ENCODE measurements around the gene SYNE1.
"Not testable (repeated sequence)": the region's sequence is repeated elsewhere in the genome, so short reads cannot be mapped to it uniquely, and the experiment has no call there.

Gene SYNE1

DNA sequence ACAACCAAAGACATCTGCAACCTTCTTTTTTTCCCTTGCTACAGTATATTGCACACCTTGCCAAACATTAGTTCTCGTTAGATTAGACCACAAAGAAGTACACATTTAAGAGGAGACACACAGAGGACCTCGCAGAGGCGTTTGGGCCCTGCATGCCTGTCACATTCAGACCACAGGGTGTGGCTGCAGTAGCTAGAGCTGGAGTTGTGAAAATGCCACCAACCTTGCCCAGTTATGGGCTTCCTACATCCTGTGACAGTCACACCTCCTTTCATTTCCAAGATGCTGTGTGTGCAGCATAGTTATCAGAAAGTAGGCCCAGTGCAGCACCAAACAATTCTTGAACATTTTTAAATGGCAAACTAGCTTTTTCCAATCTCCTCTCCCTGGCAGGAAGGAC lies 2.4 kb downstream of the SYNE1 start:
- Histone ChIP-seq H2BK120ac (ENCODE audit: low read depth, low read length) (no peak overlapping the region), H3K4me3 (ENCODE audit: low read length) (no peak overlapping the region), H2BK15ac (replicated peaks; ENCODE audit: low read depth) (no peak overlapping the region), H3K27me3 (ENCODE audit: insufficient read depth, low read length, poor library complexity) (peaks cover 8% of the 10 kb centered on the region), H3K79me2 (ENCODE audit: control insufficient read depth, insufficient read depth, low read length) (no peaks in the 10 kb centered on the region), H4K5ac (ENCODE audit: low read length) (no peak overlapping the region), H3K9ac (ENCODE audit: low read length) (no peak overlapping the region), H3K4me1 (ENCODE audit: control insufficient read depth, low read depth, low read length) (no peaks in the 10 kb centered on the region), H3K79me1 (ENCODE audit: low read length) (no peaks in the 10 kb centered on the region), H3K23ac (ENCODE audit: low read length) (no peak overlapping the region), H3K27ac (ENCODE audit: low read depth, low read length) (no peak overlapping the region), H3K36me3 (ENCODE audit: control insufficient read depth, insufficient read depth, low read length) (no peaks in the 10 kb centered on the region), H3K18ac (ENCODE audit: low read length) (no peak overlapping the region), H3K56ac (ENCODE audit: low read length) (no peak overlapping the region), H3K4me2 (ENCODE audit: low read length) (no peak overlapping the region), H4K8ac (ENCODE audit: low read depth, low read length) (no peak overlapping the region), H3K4ac (ENCODE audit: low read depth, low read length) (no peak overlapping the region), H2BK5ac (ENCODE audit: low read length) (no peak overlapping the region), H2AK5ac (ENCODE audit: low read length) (no peak overlapping the region)
- no CpG with 5 or more reads among the region's 3 CpGs for WGBS (ENCODE audit: extremely low coverage, insufficient coverage, low lambda C conversion rate)
- DNase-seq = no peak

DNA sequence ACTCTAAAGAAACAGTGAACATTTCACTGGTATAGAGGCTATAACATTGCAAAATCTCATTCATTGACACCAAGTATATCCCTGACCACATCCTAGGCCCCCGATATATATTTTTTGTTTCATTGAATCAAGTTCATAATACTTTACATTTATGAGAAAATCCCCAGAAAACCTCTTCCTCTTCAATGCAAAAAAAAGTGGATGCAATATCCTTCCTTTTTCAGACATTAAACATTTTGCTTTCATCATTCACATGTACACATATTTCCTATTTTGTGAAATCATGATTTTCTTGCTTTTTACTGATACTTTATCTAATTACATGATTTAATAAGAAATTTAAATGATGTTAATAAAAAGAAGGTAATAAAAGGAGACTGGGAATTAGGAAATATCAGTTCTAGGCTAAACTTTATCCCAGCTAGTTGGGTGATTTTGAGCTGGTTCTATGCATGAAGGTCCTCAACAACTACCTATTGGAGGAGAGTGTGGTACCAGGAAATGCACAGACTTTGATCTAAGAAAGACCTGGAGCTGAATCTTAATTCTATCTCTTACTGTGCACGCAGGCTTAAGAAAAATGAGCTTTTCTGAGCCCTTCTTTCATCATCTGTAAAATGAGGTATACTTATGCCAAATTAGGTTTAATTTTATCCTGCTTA lies 4.9 kb downstream of the SYNE1 start:
- no peak overlapping the region for H3K18ac ChIP-seq (ENCODE audit: low read length)
- no peak overlapping the region for H3K4me3 ChIP-seq (ENCODE audit: low read length)
- no peak overlapping the region for H2AK5ac ChIP-seq (ENCODE audit: low read length)
- no CpG with 5 or more reads among the region's 2 CpGs for WGBS (ENCODE audit: extremely low coverage, insufficient coverage, low lambda C conversion rate)
- H3K4ac ChIP-seq (ENCODE audit: low read depth, low read length) = no peak overlapping the region
- no peak overlapping the region for H2BK5ac ChIP-seq (ENCODE audit: low read length)
- no peaks in the 10 kb centered on the region for H3K4me1 ChIP-seq (ENCODE audit: control insufficient read depth, low read depth, low read length)
- H3K56ac ChIP-seq (ENCODE audit: low read length) = no peak overlapping the region
- H3K36me3 ChIP-seq (ENCODE audit: control insufficient read depth, insufficient read depth, low read length) = no peaks in the 10 kb centered on the region
- H3K27me3 ChIP-seq (ENCODE audit: insufficient read depth, low read length, poor library complexity) = peaks cover 2% of the 10 kb centered on the region
- no peak overlapping the region for H2BK120ac ChIP-seq (ENCODE audit: low read depth, low read length)
- no peak overlapping the region for H3K27ac ChIP-seq (ENCODE audit: low read depth, low read length)
- no peak overlapping the region for H4K8ac ChIP-seq (ENCODE audit: low read depth, low read length)
- no peak overlapping the region for H2BK15ac ChIP-seq (replicated peaks; ENCODE audit: low read depth)
- H3K23ac ChIP-seq (ENCODE audit: low read length) = no peak overlapping the region
- no peak overlapping the region for H3K4me2 ChIP-seq (ENCODE audit: low read length)
- no peaks in the 10 kb centered on the region for H3K79me1 ChIP-seq (ENCODE audit: low read length)
- DNase-seq = no peak
- H4K5ac ChIP-seq (ENCODE audit: low read length) = no peak overlapping the region
- H3K79me2 ChIP-seq (ENCODE audit: control insufficient read depth, insufficient read depth, low read length) = no peaks in the 10 kb centered on the region
- H3K9ac ChIP-seq (ENCODE audit: low read length) = no peak overlapping the region

- DNase-seq = no peak
- H3K27me3 ChIP-seq (ENCODE audit: insufficient read depth, low read length, poor library complexity) = no peaks in the 10 kb centered on the region
- H4K5ac ChIP-seq (ENCODE audit: low read length) = no peak overlapping the region
- H3K79me1 ChIP-seq (ENCODE audit: low read length) = no peaks in the 10 kb centered on the region
- no peak overlapping the region for H2BK15ac ChIP-seq (replicated peaks; ENCODE audit: low read depth)
- no peak overlapping the region for H2AK5ac ChIP-seq (ENCODE audit: low read length)
- H3K23ac ChIP-seq (ENCODE audit: low read length) = no peak overlapping the region
- no peak overlapping the region for H3K56ac ChIP-seq (ENCODE audit: low read length)
- no peak overlapping the region for H3K4me3 ChIP-seq (ENCODE audit: low read length)
- no peaks in the 10 kb centered on the region for H3K79me2 ChIP-seq (ENCODE audit: control insufficient read depth, insufficient read depth, low read length)
- no peak overlapping the region for H3K27ac ChIP-seq (ENCODE audit: low read depth, low read length)
- no peak overlapping the region for H2BK5ac ChIP-seq (ENCODE audit: low read length)
- no peaks in the 10 kb centered on the region for H3K36me3 ChIP-seq (ENCODE audit: control insufficient read depth, insufficient read depth, low read length)
- H3K4me2 ChIP-seq (ENCODE audit: low read length) = no peak overlapping the region
- H3K4me1 ChIP-seq (ENCODE audit: control insufficient read depth, low read depth, low read length) = no peaks in the 10 kb centered on the region
- WGBS (ENCODE audit: extremely low coverage, insufficient coverage, low lambda C conversion rate) = no CpG with 5 or more reads among the region's 3 CpGs
- no peak overlapping the region for H3K9ac ChIP-seq (ENCODE audit: low read length)
- no peak overlapping the region for H3K4ac ChIP-seq (ENCODE audit: low read depth, low read length)
- H3K18ac ChIP-seq (ENCODE audit: low read length) = no peak overlapping the region
- no peak overlapping the region for H2BK120ac ChIP-seq (ENCODE audit: low read depth, low read length)
- H4K8ac ChIP-seq (ENCODE audit: low read depth, low read length) = no peak overlapping the region
These were observed 5.8 kb downstream of the SYNE1 start for GRCh38 chr6:152631376-152631775.

- Histone ChIP-seq H3K4ac (ENCODE audit: low read depth, low read length) (no peak overlapping the region), H3K18ac (ENCODE audit: low read length) (no peak overlapping the region)
These were observed 6.3 kb downstream of the SYNE1 start for GRCh38 chr6:152630832-152631231.

GRCh38 chr6:152625213-152625612 lies 11.9 kb downstream of the SYNE1 start:
- Histone ChIP-seq H4K5ac (ENCODE audit: low read length) (no peak overlapping the region), H3K79me1 (ENCODE audit: low read length) (no peaks in the 10 kb centered on the region), H3K4me2 (ENCODE audit: low read length) (no peak overlapping the region), H3K9ac (ENCODE audit: low read length) (no peak overlapping the region), H3K27me3 (ENCODE audit: insufficient read depth, low read length, poor library complexity) (no peaks in the 10 kb centered on the region), H3K18ac (ENCODE audit: low read length) (no peak overlapping the region), H3K36me3 (ENCODE audit: control insufficient read depth, insufficient read depth, low read length) (no peaks in the 10 kb centered on the region), H3K27ac (ENCODE audit: low read depth, low read length) (no peak overlapping the region), H2BK5ac (ENCODE audit: low read length) (no peak overlapping the region), H3K4me1 (ENCODE audit: control insufficient read depth, low read depth, low read length) (no peaks in the 10 kb centered on the region), H3K56ac (ENCODE audit: low read length) (no peak overlapping the region), H4K8ac (ENCODE audit: low read depth, low read length) (no peak overlapping the region), H3K4me3 (ENCODE audit: low read length) (no peak overlapping the region), H2BK15ac (replicated peaks; ENCODE audit: low read depth) (no peak overlapping the region), H3K23ac (ENCODE audit: low read length) (no peak overlapping the region), H2AK5ac (ENCODE audit: low read length) (no peak overlapping the region), H3K4ac (ENCODE audit: low read depth, low read length) (no peak overlapping the region), H2BK120ac (ENCODE audit: low read depth, low read length) (no peak overlapping the region), H3K79me2 (ENCODE audit: control insufficient read depth, insufficient read depth, low read length) (no peaks in the 10 kb centered on the region)
- WGBS (ENCODE audit: extremely low coverage, insufficient coverage, low lambda C conversion rate) = no CpG with 5 or more reads among the region's 2 CpGs
- DNase-seq = no peak

More at GRCh38 chr6:152630832-152631231, 6.3 kb downstream of the SYNE1 start:
- Histone ChIP-seq H2AK5ac (ENCODE audit: low read length) (no peak overlapping the region), H3K9ac (ENCODE audit: low read length) (no peak overlapping the region), H3K27ac (ENCODE audit: low read depth, low read length) (no peak overlapping the region), H3K79me1 (ENCODE audit: low read length) (no peaks in the 10 kb centered on the region), H3K36me3 (ENCODE audit: control insufficient read depth, insufficient read depth, low read length) (no peaks in the 10 kb centered on the region), H4K8ac (ENCODE audit: low read depth, low read length) (no peak overlapping the region), H4K5ac (ENCODE audit: low read length) (no peak overlapping the region), H3K23ac (ENCODE audit: low read length) (no peak overlapping the region), H3K4me3 (ENCODE audit: low read length) (no peak overlapping the region), H2BK120ac (ENCODE audit: low read depth, low read length) (no peak overlapping the region), H2BK5ac (ENCODE audit: low read length) (no peak overlapping the region), H3K4me1 (ENCODE audit: control insufficient read depth, low read depth, low read length) (no peaks in the 10 kb centered on the region), H3K56ac (ENCODE audit: low read length) (no peak overlapping the region), H3K27me3 (ENCODE audit: insufficient read depth, low read length, poor library complexity) (no peaks in the 10 kb centered on the region), H3K79me2 (ENCODE audit: control insufficient read depth, insufficient read depth, low read length) (no peaks in the 10 kb centered on the region), H2BK15ac (replicated peaks; ENCODE audit: low read depth) (no peak overlapping the region), H3K4me2 (ENCODE audit: low read length) (no peak overlapping the region)
- DNase-seq = no peak
- WGBS (ENCODE audit: extremely low coverage, insufficient coverage, low lambda C conversion rate) = no CpG with 5 or more reads among the region's 1 CpG

- DNase-seq; H3K4me3 ChIP-seq (ENCODE audit: low read length); H3K27me3 ChIP-seq (ENCODE audit: insufficient read depth, low read length, poor library complexity); H2BK120ac ChIP-seq (ENCODE audit: low read depth, low read length); H3K23ac ChIP-seq (ENCODE audit: low read length); H3K18ac ChIP-seq (ENCODE audit: low read length); H3K4me2 ChIP-seq (ENCODE audit: low read length); H3K79me2 ChIP-seq (ENCODE audit: control insufficient read depth, insufficient read depth, low read length); H2BK5ac ChIP-seq (ENCODE audit: low read length); H3K56ac ChIP-seq (ENCODE audit: low read length); H3K9ac ChIP-seq (ENCODE audit: low read length); H3K36me3 ChIP-seq (ENCODE audit: control insufficient read depth, insufficient read depth, low read length); H4K5ac ChIP-seq (ENCODE audit: low read length); H4K8ac ChIP-seq (ENCODE audit: low read depth, low read length); H3K27ac ChIP-seq (ENCODE audit: low read depth, low read length); H2BK15ac ChIP-seq (replicated peaks; ENCODE audit: low read depth); H3K79me1 ChIP-seq (ENCODE audit: low read length); H2AK5ac ChIP-seq (ENCODE audit: low read length); H3K4me1 ChIP-seq (ENCODE audit: control insufficient read depth, low read depth, low read length); H3K4ac ChIP-seq (ENCODE audit: low read depth, low read length): not testable (repeated sequence)
- no CpG with 5 or more reads among the region's 3 CpGs for WGBS (ENCODE audit: extremely low coverage, insufficient coverage, low lambda C conversion rate)
These were observed 22.4 kb downstream of the SYNE1 start for GRCh38 chr6:152614776-152615175.
